HG02623 (cell line): Measurements from ENCODE around the gene ISCA1.

ENCODE experiments used
- ATAC-seq: cut with Tn5 transposase; IDR thresholded peaks from one replicate; pipeline ENCODE4 v1.9.1; 2021; ENCODE audit warnings: moderate library complexity; ENCODE audit not compliant: unreplicated experiment

The ISCA1 gene

DNA sequence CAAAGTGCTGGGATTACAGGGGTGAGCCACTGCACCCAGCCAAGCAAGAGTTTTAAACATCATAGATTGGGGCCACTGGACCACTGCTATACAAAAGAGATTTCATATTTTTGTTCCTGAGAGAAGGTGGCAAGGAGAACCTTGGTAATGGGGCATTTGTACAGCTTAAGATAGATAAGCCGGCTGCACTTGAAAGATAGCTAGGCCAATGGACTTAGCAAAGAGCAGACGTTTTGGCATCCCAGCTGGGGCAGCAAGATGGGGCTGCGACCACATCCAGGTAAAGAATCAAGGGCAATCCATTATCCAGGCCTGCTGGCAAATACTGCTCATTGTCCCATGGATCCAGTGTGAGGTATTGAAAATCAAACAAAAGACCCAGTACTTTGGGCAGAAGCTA, 3.9 kb upstream of the ISCA1 start:
- ATAC-seq, result no peak

DNA sequence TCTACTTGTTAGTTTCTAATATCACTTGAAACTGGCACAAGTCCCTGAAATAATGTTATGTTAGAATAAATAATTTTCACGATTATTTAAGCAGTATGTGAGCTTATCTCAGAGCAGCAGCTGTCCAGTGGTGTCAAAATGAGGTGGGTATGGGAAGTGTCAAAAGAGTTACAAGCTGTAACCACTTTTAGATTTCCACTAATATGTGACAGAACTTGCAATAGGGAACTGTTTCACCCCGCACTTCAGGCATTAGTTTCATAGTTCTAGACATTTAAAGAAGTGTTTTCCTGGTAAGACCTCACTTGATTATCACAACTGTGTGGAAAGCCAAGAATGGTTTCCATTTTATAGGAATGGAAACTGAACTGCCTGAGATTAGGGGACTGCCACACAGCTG, 2.9 kb upstream of the ISCA1 start:
- no peak for ATAC-seq

DNA sequence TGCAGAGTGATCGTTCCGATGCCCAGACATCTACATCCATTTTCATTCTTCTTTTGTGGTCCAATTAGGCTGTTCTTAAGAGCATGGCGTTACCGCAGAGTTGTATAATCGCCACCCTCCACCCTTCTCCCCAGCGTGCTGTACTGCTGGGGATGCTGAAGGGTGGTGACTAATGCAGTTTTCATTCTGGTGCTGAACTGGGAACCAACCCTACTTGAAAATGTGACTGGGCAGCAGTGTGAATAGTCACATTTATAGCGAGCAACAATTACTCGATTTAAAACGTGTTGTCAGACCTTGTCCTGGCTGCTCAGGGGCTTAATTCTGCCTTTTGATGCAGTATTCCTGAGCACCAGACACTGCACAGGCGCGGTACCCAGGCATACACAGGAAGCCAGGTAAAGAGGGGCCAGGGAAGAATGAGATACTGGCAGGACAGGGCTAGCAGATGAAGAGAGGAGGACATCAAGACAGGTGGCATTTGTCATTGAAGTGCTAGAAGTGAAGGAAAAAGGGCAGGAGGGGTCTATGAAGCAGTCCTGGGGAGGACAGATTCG, 719 bp upstream of the ISCA1 start:
- ATAC-seq, result peak; percentile 9

DNA sequence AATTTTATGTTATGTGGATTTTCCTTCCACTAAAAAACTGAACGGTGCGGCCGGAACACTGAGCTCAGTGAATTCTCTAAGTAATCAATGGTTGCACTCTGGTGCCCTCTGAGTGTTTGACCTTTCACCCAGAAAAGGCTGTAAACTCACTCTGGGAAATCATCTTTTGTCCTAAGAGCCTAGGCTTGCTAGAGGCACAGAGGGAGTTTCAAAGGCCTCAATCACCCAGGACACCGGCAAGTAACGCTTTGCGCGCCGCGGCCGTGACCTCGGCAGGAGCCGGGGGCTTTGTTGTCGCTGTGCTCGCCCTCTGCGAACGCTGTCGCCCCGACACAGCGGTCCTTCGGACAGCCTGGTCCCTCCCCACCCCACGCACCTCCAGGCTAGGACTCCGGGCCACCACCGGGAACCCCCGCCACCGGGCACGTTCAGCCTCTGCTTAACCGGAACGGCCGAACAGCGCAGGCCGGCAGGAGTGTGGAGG, 703 bp downstream of the ISCA1 start:
- peak; percentile 28 for ATAC-seq

DNA sequence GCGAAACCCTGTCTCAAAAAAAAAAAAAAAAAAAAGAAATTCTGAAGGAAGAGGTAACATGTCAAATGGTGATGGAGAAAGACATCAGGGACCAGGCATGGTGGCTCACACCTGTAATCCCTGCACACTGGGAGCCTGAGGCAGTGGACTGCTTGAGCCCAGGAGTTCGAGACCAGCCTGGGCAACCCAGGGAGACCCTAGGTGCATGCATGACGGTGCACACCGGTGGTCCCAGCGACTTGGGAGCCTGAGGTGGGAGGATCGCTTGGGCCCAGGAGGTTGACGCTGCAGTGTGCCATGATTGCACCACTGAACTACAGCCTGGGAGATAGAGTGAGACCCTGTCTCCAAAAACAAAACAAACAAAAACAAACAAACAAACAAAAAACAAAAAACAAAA, 1.8 kb downstream of the ISCA1 start:
- ATAC-seq, result no peak

DNA sequence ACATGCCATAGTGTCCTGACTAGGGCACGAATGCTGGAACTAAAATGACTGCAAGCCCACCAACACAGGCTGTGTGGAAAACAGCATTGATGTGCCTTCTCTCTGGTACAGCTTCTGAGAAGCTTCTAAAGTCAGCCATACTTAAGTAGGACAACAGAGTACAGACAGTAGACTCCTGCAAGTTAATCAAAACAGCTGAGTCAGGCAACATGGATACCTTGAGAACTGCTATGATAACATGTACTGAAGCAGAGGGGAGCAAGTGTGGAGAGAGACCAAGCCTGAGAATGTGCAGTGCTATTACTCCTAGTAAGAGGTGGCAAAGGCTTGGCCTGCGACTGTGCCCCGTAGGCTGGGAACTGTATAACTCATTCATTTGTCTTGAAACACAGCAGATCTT, 2.5 kb downstream of the ISCA1 start:
- no peak for ATAC-seq

DNA sequence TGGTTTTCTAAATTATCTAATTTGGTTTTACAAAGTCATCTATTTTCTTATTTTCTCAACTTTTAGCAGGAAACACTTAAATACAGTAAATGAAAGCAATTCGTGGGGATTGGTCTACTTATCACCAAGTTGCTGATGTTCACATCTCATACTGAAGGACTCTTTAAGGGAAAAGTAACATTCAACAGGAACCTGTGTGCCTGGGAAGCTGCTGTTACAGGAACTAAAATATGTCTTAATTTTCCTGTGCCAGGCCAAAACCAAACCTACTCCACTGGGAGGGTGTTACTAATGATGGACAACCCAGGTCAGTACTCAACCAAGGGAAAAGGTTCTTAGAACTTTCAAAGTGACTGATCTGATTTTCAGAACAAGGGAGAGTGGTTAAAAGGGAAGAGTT, 5.3 kb downstream of the ISCA1 start:
- ATAC-seq, result no peak

DNA sequence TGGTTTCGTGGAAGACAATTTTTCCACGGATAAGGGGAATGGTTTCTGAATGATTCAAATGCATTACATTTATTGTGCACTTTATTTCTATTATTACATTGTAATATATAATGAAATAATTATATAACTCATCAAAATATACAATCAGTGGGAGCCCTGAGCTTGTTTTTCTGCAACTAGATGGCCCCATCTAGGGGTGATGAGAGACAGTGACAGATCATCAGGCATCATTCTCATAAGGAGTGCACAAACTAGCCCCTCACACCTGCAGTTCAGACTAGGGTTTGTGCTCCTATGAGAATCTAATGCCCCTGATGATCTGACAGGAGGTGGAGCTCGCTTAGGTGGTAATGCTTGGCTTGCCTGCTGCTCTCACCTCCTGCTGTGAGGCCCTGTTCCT, 6.4 kb downstream of the ISCA1 start:
- no peak for ATAC-seq

DNA sequence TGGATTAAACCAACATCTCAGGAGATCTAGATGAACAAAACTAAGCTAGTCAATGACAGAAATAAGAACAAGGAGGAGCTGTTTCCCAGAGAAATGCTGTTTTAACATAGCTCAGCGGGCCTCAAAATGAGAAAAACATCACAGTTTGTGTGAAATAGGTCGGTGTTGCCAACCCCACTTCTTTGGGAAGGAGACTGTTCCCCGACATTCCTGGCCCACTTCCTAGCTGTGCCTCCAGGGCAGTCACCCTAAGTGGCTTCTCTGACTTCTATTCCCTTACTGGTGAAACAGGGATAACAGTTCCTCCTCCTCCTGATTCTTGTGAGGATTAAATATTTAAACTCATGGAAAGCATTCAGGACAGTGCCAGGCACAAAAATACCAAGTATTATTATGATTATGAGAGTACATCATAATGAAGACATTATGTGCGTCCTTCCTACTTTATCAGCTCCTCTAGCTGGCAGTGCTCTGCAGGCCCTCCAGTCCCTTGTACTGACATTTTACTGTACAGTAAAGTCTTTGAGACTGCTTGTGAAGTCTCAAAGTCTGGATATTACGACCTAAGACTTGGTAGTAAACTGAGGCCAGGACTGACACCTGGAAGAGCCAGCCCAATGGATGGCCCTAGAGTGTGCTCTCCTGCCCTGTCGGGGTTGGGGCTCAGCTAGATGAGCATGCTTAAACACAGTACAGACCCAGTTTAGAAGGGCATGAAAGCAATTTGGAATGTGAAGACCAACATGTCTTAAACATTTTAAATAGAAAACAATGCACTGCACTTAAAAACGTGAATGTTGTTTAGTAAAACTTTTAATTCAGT, 7.3 kb downstream of the ISCA1 start:
- no peak for ATAC-seq

DNA sequence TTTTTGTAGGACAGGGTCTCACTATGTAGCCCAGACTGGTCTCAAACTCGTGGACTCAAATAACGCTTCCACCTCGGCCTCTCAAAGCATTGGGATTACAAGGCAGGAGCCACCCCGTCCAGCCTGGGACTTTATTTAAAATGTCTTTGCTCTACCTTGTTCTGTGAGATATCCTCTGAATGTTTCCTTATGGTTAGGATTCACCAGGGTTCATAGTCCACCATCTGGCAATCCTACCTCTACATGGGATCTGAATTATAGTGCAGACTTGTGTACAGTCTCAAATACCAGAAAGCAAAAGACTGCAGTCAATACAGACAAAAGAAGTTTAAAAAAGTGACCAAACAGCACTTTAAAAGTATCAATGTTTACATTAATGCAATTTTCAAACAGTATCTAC, 10.1 kb downstream of the ISCA1 start:
- ATAC-seq, result no peak

DNA sequence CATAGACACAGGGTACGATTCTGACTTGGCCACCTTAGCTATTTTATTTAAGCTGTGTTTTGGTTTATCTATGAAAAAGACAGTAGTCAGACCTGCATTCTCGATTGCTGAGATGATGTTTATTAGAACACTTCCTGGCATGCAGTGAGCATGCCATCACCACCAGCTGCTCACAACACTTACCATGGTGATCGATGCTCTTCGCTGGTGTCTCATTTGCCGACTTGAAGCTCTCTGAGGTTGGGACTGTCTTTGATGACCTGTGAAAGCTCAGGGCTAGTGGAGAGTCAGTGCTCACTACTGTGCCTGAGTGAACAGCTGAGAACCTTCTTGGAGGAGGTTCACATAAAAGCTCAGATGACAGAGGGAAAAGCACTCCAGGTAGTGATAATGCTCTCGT, 18.5 kb downstream of the ISCA1 start:
- ATAC-seq, result no peak

DNA sequence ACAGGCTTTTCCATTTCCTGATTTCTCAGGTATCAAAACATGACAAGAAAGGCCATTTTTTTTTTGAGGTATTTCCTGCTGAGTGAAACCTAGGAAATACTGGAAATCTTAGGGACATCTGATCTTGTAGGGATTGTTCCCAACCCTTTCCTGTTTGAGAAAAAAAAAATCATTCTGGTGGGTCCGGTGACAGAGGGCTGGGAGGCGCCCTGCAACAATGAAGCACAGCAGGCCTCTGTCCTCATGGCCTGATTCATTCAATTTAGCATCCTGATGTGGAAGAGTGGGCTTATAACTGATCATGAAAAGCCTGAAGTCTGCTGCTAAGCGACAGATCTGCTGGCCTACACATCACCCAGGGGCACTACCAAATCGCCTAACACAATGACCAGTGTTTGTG, 19.8 kb downstream of the ISCA1 start:
- ATAC-seq, result no peak

DNA sequence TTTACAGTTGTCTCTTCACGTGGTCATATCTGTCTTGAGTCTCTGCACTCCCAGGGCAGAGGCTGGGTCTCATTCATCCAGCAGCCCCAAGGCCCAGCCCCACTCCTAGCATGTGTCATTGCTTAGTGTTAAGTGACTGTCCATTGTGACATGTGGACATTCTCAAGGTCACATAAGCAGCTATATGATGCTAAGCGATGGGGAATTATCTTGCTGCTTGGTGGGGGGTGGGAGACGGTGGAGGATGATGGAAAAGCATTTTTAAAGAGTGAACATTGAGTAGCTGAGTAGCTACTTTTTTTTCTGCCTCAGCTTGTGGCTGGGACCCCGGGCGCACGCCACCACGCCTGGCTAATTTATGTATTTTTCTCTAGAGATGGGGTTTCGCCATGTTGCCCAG, 22.8 kb downstream of the ISCA1 start, which contains the start of gene C9orf153:
C9orf153 (minus strand) TSS at position 101 of the 400 bp plus-strand sequence. CDS start 30,054 bp downstream, outside the sequence.
- ATAC-seq, result no peak

DNA sequence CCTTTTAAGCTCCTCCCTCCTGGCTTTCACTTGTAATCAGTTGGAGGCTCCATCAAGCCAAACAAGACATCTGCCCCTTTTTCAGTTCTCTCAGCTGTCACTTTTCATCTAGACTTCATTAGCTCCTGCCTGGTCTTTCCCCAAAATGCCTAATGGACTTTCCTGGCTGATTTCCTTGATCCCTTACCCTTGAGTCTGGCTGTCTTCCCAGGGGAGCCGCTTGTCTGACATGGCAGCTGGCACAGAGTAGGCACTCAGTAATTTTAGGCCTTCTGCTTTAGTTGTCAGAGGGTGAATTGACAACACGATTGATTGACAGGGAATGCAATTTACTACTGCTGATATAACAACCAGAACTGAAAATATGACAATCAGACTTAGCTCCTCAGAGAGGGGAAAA, 24.9 kb downstream of the ISCA1 start:
- no peak for ATAC-seq

DNA sequence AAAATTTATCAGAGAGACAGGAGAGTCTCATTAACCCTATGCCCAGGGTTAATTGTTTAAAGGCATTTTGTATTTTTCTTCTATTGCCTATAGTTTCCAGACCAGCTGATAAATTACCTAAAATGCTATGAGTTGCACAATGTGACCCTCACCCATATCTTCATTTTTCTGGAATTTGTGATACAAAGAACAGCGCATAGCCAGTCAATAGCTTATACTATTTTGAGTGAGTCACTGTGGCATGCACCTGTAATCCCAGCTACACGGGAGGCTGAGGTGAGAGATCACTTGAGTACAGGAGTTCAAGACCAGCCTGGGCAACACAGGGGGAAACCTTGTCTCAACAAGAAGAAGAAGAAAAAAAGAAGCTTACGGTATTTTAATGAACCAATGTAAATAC, 25.7 kb downstream of the ISCA1 start:
- no peak for ATAC-seq

DNA sequence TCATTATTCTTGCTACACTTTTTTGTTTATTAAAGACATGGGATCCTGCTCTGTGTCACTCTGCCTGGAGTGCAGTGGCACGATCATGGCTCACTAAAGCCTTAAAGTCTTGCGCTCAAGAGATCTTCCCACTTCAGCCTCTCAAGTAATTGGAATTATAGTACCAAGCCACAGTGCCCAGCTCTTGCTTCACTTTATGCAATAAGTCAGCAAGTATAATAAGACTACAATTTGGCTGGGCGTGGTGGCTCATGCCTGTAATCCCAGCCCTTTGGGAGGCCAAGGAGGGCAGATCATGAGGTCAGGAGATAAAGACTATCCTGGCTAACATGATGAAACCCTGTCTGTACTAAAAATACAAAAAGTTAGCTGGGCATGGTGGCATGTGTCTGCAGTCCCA, 28.8 kb downstream of the ISCA1 start:
- no peak for ATAC-seq

DNA sequence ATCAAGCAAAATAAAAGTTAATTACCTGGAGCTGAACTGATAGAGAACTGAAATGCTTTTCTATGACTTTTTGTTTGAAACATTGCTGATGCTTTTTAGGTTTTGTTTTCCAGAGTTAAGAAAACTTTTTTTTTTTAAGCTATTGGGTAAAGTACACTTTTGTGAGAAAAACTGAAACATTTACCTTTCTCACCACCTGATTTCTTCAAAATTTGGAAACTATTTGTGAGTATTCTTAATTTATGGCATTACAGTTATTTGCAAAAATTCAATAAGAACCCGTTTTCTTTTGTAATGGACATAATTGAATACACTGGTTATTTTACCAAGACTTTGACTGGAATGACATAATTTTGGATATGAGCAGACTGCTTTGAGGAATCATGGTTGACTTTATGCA, 29.5 kb downstream of the ISCA1 start:
- no peak for ATAC-seq

DNA sequence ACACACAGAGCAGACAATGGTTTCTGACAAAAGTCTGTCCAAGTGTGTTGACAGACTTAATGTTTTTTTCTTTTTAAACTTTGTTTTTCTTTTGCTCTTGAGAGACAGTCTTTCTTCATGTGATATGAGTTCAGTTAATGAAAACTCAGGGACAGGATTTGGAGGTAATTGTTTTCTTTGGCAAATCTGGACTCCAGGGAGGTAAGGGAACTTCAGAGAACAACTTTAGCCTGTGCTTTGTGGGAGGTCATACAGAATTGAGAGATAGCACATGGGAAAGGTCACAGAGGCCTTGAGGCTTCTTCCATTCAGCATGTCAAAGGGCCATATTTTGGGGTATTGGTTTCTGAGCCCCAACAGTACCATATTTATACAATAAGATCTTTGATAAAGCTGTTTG, 32.2 kb downstream of the ISCA1 start:
- ATAC-seq, result no peak

DNA sequence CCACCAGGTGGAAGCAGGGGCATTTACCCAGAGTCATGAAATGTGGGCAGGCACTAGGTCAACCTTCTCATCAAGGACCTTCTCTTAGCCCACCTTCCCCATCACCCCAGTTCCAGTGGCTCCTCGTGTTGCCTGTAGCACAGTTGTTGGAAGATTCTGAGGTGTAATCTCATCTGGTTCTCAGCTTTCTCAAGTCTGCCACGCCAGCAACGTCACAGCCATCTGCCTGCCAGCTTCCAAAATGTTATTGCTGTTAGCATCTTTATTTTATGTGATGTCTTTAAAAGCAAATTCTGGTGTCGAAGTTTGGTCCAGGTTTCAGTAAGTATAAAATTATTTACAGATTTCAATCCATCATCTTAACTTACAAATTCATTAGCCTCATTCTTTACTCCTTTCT, 33.6 kb downstream of the ISCA1 start:
- ATAC-seq, result no peak

DNA sequence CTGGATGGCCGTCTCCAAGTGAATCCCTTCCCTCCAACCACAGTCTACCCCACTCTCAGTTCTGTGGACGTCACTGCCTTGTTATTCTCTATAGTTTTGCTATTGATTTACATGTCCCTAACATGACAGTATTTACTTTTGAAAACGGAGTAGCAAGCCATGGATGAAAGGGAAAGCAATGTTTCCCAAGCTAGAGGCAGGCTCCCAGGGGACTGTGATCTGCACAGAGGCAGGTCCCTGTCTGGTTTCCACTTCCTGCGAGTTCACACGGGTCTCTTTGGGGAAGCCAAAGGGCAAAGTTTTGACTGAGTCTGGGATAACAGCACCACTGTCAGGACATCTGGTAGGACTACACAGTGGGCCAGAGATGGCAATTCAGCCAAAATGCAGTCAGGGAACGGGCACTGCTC, 35.6 kb downstream of the ISCA1 start:
- peak; percentile 75 for ATAC-seq

DNA sequence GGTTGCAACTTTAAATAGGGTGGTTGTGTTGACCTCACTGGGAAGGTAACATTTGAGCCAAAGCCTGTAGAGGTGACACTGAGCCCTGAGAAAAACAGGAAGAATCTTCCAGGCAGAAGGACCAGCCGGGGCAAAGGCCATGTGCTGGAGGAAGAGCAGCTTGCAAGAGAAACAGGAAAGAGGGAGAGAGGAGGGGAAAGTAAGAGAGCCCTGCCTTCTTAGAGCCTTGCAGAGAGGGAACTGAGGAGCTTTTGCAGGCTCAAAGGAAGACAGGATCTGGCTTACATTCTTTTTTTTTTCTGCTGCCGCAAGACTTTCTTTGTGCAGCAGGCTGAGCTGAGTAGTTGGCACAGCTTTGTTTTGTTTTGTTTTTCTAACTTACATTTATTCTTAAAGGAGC, 40.3 kb downstream of the ISCA1 start:
- ATAC-seq, result no peak

DNA sequence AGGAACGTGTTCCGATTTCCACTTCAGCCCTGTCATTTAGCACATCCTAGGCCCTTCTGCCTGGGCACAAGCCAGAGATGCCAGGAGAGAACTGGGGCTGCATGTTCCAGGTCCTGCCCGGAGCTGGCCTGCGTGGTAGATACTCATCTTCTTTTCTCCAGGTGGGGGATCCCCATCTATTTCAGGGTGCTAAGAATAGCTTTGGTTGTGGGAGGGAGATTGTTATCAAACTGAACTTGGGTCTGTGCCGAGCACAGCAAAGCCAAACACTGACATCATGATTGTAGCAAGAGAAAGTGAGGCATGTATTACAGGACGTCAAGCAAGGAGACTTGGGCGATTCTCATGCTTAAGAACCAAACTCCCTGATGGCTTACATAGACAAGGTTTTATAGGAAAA, 41.1 kb downstream of the ISCA1 start:
- no peak for ATAC-seq
